Large intestine (tissue), 12 donors: ENCODE data around the gene ARHGEF4. TPM values are rescaled to one million over a fixed set of nuclear protein-coding genes. Genes with fewer than 3 reads are reported as not detected.
A peak's percentile ranks its signal among the peaks of the same experiment; 100 is the strongest.

Experiments
- DNase-seq, 2 donors: peaks; one replicate each; pipeline versions ENCODE4 v3.0.0 to v3.0.0-alpha.2; 2013
- H3K27ac ChIP-seq: one replicate; pipeline ENCODE4 v1.5.1; 2013; ENCODE audit warnings: low read length
- H3K27me3 ChIP-seq: 2 replicates; pipeline ENCODE4 v1.6.1; 2013; ENCODE audit warnings: low read length; ENCODE audit not compliant: control insufficient read depth, insufficient read depth
- H3K36me3 ChIP-seq: 2 replicates; pipeline ENCODE4 v1.6.1; 2013; ENCODE audit warnings: low read length; ENCODE audit not compliant: control insufficient read depth, insufficient read depth
- H3K4me1 ChIP-seq: one replicate; pipeline ENCODE4 v1.6.1; 2013; ENCODE audit warnings: low read length; ENCODE audit not compliant: control insufficient read depth, insufficient read depth
- H3K4me3 ChIP-seq: one replicate; pipeline ENCODE4 v1.5.1; 2013; ENCODE audit warnings: low read length
- H3K9me3 ChIP-seq: one replicate; pipeline ENCODE4 v1.6.1; 2013; ENCODE audit warnings: mild to moderate bottlenecking, low read depth, low read length, moderate library complexity; ENCODE audit not compliant: control insufficient read depth
- WGBS: methylation state at CpG from one replicate; pipeline ENCODE4 v1.1.5; 2013; ENCODE audit warnings: low lambda C conversion rate; ENCODE audit not compliant: insufficient coverage; 5-methylcytosine and 5-hydroxymethylcytosine counted together
- long read RNA-seq, 11 donors: transcript quantifications; one replicate each; lab custom pipeline, GENCODE V29; 2026
- polyA plus RNA-seq: library from polyadenylated mRNA; unstranded; fragments of 120-200 nt; gene quantifications from one replicate; pipeline ENCODE4 v1.2.1, GENCODE V29; 2013

The ARHGEF4 gene, protein sequence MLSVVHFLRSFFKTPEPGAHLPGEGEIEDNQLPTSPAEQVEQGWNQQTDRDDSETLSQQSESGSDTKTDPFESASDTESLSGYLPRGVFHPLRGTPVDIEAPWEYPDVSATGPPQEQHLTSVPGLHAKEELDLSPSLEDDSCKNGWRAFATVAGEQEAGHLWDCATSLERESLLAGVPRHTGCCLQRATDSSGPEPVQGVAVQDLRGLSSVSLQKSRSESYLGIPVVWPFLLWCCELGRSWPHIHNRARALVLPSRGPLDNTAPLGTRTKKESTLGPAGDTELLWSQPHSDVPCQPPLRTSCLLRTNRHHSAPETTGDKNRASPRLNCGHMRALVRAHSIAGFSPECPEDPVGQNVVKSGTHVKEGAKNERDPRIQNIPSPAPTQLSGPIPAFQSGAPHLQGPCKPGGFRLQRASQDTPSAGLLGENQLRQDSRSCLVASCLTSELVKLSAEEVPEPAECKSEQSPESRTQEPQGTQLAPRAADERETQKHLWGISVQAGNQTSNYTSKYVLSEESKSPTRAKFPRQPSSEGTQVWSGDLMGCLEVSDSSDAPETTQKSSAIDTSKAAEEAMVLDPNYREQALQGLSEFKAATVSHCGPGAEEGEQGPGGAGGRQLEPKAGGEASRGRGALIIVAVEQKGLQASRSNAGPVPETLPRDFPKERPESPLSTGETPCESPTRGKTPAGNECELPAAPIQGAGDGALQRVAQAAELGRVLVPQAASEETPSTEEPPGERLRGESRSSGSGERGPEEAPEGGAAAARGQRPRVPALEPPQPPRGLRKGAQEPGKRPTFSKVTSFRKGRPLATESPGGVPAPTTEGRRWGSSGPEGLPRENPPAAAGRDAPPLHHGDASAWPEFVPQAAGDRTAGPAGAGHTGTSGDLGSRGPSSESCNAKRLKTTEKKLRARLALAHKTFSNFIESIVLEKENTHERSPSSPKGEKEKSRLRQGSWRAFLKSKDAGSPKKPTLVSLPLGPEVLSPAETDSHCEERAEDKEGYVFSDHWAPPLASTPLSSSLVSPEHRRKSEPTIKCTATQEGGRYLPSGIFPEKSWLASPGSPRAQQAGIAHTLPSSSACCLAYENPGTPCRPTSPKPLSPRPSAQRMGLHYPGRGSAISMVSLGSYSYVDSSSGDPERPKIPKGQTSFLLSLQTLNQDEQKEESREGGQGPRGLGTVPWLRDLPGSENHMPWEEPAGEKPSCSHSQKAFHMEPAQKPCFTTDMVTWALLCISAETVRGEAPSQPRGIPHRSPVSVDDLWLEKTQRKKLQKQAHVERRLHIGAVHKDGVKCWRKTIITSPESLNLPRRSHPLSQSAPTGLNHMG (N-terminal part only)
- 5.4 TPM for polyA plus RNA-seq
- long read RNA-seq, donor 1 = 0 reads
- long read RNA-seq, donor 2 = 0 reads
- long read RNA-seq, donor 3 = 0 reads
- long read RNA-seq, donor 4 = 0 reads
- long read RNA-seq, donor 5 = 0 reads
- long read RNA-seq, donor 6, partial matches to known transcripts = 32 of 32 reads
- long read RNA-seq, donor 6, other reads (novel, unspliced or antisense) = 0 of 32 reads
- long read RNA-seq, donor 7 = 0 reads
- long read RNA-seq, donor 8 = 0 reads
- long read RNA-seq, donor 9, partial matches to known transcripts = 0 of 1 reads
- long read RNA-seq, donor 9, other reads (novel, unspliced or antisense) = 0 of 1 reads
- long read RNA-seq, donor 10 = 0 reads
- long read RNA-seq, donor 11 = 0 reads

DNA sequence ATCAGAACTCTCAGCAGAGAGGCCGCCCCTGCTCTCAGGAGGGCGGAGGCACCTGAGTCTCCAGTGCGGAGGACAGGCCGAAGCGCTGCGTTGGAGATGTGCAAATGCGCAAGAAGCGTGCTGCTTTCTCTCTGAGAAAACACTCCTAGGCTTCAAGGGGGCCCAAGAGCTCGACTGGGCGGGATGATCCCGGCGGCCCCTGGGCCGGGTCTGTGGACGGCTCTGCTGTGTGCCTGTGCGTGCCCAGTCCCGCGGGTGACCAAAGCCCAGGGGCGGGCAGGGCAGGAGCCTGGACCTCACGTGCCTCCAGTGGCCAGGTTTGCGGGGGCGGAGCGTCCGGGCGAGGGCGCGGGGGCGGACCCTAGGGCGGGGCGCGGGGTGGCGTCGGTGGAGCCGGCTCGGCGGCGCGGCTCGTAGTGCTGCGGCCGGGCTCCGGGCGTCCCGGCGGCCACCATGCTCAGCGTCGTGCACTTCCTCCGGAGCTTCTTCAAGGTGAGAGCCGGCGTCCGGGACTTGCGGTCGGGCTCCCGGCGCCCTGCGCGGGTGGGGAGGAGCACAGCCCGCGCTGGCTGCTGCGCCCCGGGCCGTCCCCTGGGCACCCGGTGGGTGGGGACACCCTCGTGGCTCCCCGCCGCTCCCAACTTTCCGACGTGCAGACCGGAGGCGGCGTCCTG, at the start of gene ARHGEF4:
TSS of gene ARHGEF4 (plus strand) at position 414 of the 674 bp plus-strand sequence. CDS start at position 454, 40 bp downstream.
- DNase-seq = peak; percentile 18 to 57
- no peaks in the 10 kb centered on the region for H3K4me1 ChIP-seq
- no peaks in the 10 kb centered on the region for H3K36me3 ChIP-seq
- no CpG with 5 or more reads among the region's 70 CpGs for WGBS
- peaks cover 70% of the 10 kb centered on the region for H3K27me3 ChIP-seq
- peaks cover 5% of the 10 kb centered on the region for H3K9me3 ChIP-seq
- H3K27ac ChIP-seq = no peak within 1 kb of the TSS
- no peak within 1 kb of the TSS for H3K4me3 ChIP-seq

DNA sequence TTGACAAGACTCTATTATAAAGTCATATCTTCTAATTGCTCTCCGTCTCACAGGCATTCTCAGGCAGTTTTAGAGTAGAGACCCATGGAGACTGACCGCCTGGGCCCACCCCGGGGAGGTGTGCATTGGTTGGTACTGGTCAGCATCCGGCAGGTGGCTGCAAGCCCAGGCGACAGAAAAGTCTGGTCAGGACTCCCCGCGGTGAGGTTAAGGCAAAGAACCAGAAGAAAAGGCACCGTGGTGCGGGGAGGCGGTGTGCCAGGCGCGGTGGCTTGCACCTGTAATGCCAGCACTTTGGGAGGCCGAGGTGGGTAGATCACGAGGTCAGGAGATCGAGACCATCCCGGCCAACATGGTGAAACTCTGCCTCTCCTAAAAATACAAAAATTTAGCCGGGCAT, 48.9 kb upstream of the ARHGEF4 start:
- DNase-seq = no peak
- Histone ChIP-seq H3K36me3 (no peaks in the 10 kb centered on the region), H3K9me3 (no peaks in the 10 kb centered on the region), H3K27ac (no peak overlapping the region), H3K4me3 (no peak overlapping the region), H3K27me3 (peaks cover 3% of the 10 kb centered on the region), H3K4me1 (no peaks in the 10 kb centered on the region)
- WGBS = no CpG with 5 or more reads among the region's 17 CpGs

DNA sequence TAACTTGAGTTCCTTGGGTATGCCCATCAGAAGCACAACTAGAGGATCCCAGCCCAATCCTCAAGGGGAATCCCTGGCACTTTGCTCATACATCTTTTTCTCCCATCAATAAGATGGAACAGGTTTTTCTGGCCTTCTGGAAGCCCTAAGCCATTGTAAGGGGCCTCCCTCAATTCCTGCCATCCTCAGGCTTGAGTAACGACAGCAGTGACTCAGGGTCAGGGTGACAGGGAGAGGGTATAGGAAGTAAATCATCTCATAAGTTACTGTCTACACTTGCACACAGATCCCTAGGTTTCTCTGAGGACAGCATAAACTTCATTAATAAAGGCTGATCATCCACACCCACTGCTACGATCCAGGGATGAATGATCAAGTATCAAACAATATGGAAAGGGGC, 46.4 kb upstream of the ARHGEF4 start:
- H3K9me3 ChIP-seq = no peaks in the 10 kb centered on the region
- no peak for DNase-seq
- no peaks in the 10 kb centered on the region for H3K4me1 ChIP-seq
- no peaks in the 10 kb centered on the region for H3K36me3 ChIP-seq
- no peak overlapping the region for H3K4me3 ChIP-seq
- peaks cover 3% of the 10 kb centered on the region for H3K27me3 ChIP-seq
- WGBS = no CpG with 5 or more reads among the region's 2 CpGs
- H3K27ac ChIP-seq = no peak overlapping the region

DNA sequence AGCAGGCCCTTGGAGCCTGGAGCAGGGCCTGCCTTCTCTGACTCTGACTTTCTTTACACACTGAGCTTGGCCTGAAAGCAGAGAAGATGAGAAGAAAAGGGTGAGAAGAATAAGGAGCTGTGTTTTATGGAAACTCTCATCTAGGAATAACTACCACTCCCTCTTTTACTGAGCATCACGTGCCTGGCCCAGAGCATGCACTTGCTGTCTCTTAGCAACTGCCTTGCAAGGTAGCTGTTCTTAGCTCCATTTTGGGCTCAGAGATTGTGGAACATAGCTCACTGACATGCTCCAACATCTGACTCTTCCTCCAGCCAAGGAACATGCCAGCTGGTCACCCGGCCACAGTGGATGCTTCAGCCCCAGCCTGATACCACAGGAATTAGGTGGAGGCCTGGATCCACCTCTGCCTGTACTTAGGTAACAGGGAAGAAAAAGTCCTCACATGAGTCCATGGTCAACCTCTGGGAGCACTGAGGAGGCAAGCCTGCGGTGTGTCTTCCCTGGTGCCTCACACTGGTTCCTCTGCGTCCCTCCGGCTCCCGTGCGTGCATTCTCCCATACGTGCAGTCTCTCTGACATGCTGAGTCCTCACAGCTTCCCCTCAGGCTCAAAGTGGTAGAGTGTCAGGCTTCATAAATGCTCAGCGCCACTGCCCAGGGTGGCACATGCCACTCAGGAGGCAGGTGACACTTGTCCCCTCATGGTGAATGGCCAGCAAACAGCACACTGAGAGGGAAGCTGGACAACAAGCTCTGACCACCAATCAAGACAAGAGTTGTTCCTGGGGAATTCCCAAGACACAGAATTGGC, 45.7 kb upstream of the ARHGEF4 start:
- peaks cover 9% of the 10 kb centered on the region for H3K27me3 ChIP-seq
- no peak for DNase-seq
- no peaks in the 10 kb centered on the region for H3K4me1 ChIP-seq
- no peak overlapping the region for H3K27ac ChIP-seq
- WGBS = no CpG with 5 or more reads among the region's 9 CpGs
- H3K9me3 ChIP-seq = no peaks in the 10 kb centered on the region
- no peak overlapping the region for H3K4me3 ChIP-seq
- no peaks in the 10 kb centered on the region for H3K36me3 ChIP-seq

DNA sequence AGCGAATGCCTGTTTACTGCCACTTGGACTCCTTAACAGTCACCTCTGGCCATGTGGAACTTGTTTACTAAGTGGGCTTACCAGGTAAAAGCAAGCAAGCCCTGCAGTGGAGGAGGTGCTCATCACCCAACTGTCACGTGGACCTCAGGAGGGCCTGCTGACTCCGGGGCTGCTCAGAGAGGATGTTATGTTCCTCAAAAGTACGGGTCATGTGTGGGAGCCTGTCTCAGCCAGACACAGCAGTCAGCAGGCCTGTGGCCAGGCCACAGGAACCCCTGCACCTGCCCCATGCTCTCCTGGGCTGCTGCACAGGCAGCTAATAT, 45.1 kb upstream of the ARHGEF4 start:
- H3K27me3 ChIP-seq = peaks cover 10% of the 10 kb centered on the region
- no peaks in the 10 kb centered on the region for H3K4me1 ChIP-seq
- H3K27ac ChIP-seq = no peak overlapping the region
- no peak overlapping the region for H3K4me3 ChIP-seq
- no peaks in the 10 kb centered on the region for H3K36me3 ChIP-seq
- no peaks in the 10 kb centered on the region for H3K9me3 ChIP-seq
- WGBS = no CpG with 5 or more reads among the region's 4 CpGs
- no peak for DNase-seq

DNA sequence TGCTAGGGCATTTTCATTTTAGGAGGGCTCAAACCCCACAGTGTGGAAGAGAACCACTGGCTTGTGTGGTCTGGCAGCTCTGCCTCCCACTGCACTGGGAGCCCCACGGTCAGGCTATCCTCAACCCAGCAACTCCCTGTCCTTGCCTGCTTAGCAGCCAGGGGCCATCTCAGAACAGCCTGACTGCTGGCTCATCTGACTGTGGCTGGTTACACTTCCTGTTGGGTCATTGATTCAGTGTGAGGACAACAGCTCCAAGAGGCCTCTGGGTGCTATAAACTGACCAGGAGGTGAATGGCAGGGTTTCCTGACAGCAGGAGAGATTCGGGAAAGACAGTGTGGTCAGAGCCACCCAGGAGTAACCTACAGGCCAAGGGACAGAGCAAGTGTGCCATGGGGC, 41.3 kb upstream of the ARHGEF4 start:
- peaks cover 29% of the 10 kb centered on the region for H3K27me3 ChIP-seq
- H3K27ac ChIP-seq = no peak overlapping the region
- peaks cover 6% of the 10 kb centered on the region for H3K4me1 ChIP-seq
- no peak for DNase-seq
- no CpG with 5 or more reads among the region's 2 CpGs for WGBS
- no peaks in the 10 kb centered on the region for H3K36me3 ChIP-seq
- H3K9me3 ChIP-seq = no peaks in the 10 kb centered on the region
- no peak overlapping the region for H3K4me3 ChIP-seq

DNA sequence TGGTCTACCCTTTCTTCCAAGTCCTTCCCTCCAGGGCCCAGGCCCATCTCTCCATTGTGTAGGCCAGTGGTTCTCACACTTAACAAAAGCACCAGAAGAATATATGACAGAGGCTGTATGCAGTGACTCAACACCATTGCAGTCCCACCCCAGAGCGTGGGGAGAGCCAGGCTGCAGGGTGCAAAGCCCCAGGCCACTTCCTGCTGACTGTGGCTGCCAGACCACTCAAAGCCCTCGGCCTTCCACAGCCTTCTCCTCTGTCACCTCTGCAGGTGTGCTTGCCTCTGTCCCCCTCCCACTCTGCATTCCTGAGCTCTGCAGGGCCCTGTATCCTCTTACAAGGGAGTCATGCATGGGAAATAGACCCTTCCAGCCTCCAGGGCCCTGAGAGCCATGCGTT, 40.4 kb upstream of the ARHGEF4 start:
- no peak overlapping the region for H3K4me3 ChIP-seq
- H3K27ac ChIP-seq = no peak overlapping the region
- H3K36me3 ChIP-seq = no peaks in the 10 kb centered on the region
- no peaks in the 10 kb centered on the region for H3K9me3 ChIP-seq
- no peak for DNase-seq
- peaks cover 29% of the 10 kb centered on the region for H3K27me3 ChIP-seq
- 100% methylated on average over 1 of the region's 3 CpGs for WGBS
- peaks cover 6% of the 10 kb centered on the region for H3K4me1 ChIP-seq

DNA sequence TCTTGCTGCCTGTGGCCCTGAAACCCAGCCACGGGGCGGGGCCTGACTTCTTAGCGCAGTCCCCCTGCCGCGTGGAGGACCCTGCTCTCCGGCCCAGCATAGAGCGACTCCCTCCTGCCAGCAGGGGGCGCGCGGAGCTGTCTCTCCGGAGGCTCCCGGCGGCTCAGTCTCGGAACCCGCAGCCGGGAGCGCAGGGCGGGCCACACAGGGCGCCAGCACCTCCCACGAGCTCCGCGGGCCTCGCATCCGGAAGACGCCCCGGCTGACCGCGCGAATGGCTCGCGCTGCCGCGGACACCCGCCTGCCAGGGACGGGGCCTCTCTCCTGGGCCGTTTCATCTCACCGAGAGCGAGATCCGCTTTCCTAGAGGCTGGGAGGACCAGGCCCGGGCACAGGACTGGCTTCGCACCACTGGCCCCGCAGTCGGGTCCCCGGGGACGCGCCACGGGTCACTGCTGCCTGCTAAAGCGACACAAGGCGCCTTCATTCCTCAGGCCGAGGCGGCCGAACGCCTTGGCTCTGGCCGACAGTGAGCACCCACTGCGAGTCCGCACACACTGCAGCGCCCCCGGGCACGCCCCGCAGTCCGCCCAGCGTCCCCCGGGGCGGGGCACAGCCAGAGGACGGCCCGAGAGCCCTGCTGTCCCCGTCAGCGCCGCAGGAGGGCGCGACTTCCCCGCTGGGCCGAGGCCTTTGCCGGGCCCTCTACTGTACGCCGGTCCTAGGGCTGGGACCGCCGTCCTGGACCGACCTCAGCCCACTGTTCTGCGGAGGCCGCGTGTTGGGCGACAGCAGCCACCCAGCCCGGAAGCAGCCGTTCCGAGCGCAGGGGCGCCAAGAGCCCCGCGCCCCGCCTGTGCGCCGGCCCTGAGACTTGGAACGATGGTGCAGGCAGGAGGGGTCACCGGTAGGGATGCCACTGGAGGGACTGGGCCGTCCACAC, 39.0 kb upstream of the ARHGEF4 start:
- whole genome bisulfite sequencing = no CpG with 5 or more reads among the region's 96 CpGs
- Histone ChIP-seq H3K4me3 (peak overlapping the region; percentile 89), H3K36me3 (no peaks in the 10 kb centered on the region), H3K27ac (peak overlapping the region; percentile 82), H3K9me3 (no peaks in the 10 kb centered on the region), H3K27me3 (peaks cover 26% of the 10 kb centered on the region), H3K4me1 (peaks cover 6% of the 10 kb centered on the region)
- DNase-seq = peak; percentile 82 to 91
